Cerebellar nuclear complex (tissue), 1 donor: ENCODE data around the gene QRICH1.
"Not testable (repeated sequence)": the region's sequence is repeated elsewhere in the genome, so short reads cannot be mapped to it uniquely, and the experiment has no call there.

ENCODE experiments used
- DNase-seq, 2 experiments: peaks; one replicate each; lab custom pipeline; 2025; lab: John Stamatoyannopoulos, UW

QRICH1 gene

GRCh38 chr3:49017229-49017970 lies 76.5 kb downstream of the QRICH1 start:
- no peak for DNase-seq

DNA sequence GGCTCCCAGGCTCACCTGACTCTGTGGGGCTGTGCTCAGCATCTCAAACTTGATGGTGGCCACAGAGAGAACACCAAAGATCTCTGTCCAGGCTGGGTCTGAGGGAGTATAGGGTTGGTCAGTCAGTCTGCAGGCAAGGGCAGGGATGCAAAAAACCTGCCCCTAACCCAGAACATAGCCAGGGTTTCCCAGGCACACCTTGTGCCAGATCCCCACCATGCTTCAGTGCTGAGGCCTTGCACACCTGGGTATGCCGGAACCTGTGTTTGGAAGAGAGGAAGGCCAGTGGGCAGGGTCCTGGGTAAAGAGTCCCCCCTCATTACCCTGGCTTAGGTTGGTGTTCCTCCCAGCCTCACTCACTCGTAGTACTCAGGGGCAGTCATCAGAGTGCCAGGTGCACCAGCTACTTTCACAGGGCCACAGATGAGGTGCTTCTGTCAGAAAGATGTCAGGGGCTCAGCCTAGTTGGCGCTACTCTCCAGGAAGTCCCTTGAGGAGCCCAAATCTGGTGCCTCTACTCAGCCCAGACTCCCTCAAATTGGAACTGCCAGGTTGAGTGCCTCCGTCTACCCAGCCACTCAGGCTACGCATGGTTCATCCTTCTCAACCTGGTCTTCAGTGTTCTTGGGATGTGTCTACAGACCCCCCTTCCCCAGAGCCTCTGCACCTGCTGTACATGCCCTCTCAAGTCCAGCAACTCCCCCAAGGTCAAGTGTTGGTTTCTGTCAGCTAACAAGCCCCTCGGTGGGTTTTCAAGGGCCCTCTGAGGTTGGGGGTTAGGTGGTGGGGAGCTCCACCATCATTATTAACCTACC lies 77.2 kb downstream of the QRICH1 start:
- DNase-seq = no peak

GRCh38 chr3:49015765-49016164 lies 78.1 kb downstream of the QRICH1 start:
- no peak for DNase-seq

GRCh38 chr3:49015072-49015471 lies 78.8 kb downstream of the QRICH1 start:
- no peak for DNase-seq

GRCh38 chr3:49013738-49014660 lies 79.9 kb downstream of the QRICH1 start:
- no peak for DNase-seq

DNA sequence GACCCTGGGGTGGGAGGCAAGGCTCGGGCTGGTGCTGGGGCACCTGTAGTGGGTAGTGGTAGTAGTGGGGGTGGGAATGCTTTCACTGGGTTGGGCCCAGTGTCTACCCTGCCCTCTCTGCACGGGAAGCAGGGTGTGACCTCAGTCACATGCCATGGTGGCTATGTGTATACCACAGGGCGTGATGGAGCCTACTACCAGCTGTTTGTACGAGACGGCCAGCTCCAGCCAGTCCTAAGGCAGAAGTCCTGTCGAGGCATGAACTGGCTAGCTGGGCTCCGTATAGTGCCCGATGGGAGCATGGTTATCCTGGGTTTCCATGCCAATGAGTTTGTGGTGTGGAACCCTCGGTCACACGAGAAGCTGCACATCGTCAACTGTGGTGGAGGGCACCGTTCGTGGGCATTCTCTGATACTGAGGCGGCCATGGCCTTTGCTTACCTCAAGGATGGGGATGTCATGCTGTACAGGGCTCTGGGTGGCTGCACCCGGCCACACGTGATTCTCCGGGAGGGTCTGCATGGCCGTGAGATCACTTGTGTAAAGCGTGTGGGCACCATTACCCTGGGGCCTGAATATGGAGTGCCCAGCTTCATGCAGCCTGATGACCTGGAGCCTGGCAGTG lies 80.6 kb downstream of the QRICH1 start:
- DNase-seq = no peak

GRCh38 chr3:49012441-49013017 lies 81.3 kb downstream of the QRICH1 start:
- DNase-seq = no peak

GRCh38 chr3:49009396-49009795 lies 84.5 kb downstream of the QRICH1 start:
- no peak for DNase-seq

- not testable (repeated sequence) for DNase-seq
Measured at GRCh38 chr3:49008627-49009026, 85.2 kb downstream of the QRICH1 start.

DNA sequence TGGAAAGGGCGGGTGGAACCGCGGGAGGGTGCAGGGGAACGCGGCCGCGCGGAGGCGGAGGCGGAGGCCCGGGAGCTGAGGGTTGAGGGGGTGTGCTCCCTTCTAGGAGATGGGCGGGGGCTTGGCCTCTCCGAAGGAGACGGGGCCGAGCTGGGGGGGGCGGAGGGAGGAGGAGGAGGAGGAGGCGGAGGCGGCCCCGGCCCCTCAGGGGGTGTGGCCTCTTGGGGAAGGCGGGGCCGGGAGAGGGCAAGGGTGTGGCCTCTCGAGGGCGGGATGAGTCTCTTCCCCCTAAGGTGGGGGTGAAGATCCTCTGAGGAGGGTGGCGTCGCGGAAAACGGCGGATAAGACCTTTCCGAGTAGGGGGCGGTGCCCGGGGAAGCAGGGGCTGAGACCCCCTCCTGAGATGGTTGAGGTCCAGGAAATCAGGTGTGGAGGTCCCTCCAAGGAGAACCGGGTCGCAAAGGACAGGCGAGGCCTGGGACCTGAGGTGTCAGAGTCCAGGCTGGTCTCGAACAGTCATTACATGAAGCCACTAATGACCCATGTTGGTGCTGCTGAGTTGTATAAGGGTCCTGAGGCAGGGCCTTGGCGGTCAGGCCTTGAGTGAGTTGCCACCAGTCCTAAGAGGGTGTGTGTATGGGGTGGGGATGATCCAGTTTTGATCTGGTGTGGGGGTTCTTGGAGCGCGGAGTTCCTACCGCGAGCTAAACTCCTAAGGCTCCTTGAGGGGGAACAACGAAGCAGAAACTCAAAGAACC lies 85.9 kb downstream of the QRICH1 start:
- DNase-seq = peak in 1 of 2 experiments; percentile 8

GRCh38 chr3:49007068-49007770 lies 86.7 kb downstream of the QRICH1 start, which contains the start of gene WDR6:
TSS of gene WDR6 (plus strand) at chr3:49007391. CDS start at chr3:49007432, 41 bp downstream.
- peak; percentile 91 to 94 for DNase-seq

DNA sequence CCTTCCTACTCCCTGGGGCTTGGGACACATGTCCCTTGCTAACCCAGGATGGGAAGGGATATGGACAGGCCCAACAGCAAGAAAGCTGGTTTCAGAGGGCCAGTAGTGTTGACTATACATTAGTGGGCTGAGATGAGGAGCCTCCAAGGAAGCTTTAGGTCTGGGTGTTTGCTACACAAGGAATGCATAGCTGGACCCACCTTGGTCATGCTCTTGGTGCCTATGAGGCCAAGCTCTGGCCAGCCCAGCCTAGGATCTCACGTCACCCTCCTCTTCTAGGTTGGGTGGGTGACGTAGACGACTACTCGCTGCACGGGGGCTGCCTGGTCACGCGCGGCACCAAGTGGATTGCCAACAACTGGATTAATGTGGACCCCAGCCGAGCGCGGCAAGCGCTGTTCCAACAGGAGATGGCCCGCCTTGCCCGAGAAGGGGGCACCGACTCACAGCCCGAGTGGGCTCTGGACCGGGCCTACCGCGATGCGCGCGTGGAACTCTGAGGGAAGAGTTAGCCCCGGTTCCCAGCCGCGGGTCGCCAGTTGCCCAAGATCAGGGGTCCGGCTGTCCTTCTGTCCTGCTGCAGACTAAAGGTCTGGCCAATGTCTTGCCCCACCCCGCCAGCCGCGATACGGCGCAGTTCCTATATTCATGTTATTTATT lies 87.3 kb downstream of the QRICH1 start:
- no peak for DNase-seq

GRCh38 chr3:49005998-49006397 lies 87.9 kb downstream of the QRICH1 start:
- no peak for DNase-seq

DNA sequence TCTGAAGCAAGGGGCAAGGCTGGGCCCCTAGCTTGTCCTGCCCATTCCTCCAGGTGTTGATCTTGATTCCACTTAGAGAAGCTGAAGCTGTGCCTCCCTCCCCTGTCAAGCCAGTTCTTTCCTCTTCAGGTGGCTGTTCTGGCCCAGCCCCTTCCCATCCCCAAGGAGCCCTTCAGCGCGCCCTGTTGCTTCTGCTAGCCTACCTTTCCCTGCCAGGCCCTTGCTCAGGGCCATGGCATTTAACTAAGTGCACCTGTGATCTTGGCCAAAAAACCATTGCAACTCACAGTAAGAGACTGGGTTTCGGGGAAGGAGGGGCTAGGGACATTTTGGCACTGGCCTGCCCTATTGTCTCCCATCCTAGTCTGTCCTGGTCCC lies 88.6 kb downstream of the QRICH1 start:
- DNase-seq = no peak

- DNase-seq = no peak
Measured at GRCh38 chr3:49004352-49005302, 89.2 kb downstream of the QRICH1 start.

GRCh38 chr3:49001155-49001554 lies 92.7 kb downstream of the QRICH1 start:
- no peak for DNase-seq

- DNase-seq = no peak
Measured at GRCh38 chr3:48999085-48999858, 94.6 kb downstream of the QRICH1 start.
